Fibroblast of skin of left biceps (primary cell): Measurements from ENCODE around the gene PIP5K1A.
A peak's percentile ranks its signal among the peaks of the same experiment; 100 is the strongest.
"Not testable (repeated sequence)": the region's sequence is repeated elsewhere in the genome, so short reads cannot be mapped to it uniquely, and the experiment has no call there.

Experiments
- DNase-seq, 2 experiments: peaks; one replicate each; pipeline ENCODE4 v3.0.0-alpha.2; 2013; ENCODE audit warnings: low read depth in 2 of 2

PIP5K1A gene

DNA sequence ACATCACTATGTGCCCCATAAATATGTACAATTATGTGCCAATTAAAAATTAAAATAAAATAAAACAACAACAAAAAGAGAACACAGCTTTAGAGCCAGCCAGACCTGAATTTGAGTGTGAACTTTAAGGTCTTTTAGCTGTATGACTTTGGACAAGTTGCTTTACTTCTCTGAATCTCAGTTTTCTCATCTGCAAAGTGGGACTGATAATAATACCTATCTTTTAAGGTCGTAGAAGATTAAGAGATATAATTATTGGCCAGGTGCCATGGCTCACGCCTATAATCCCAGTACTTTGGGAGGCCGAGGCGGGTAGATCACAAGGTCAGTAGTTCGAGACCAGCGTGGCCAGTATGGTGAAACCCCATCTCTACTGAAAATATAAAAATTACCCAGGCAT lies 5.0 kb upstream of the PIP5K1A start:
- DNase-seq: no peak

DNA sequence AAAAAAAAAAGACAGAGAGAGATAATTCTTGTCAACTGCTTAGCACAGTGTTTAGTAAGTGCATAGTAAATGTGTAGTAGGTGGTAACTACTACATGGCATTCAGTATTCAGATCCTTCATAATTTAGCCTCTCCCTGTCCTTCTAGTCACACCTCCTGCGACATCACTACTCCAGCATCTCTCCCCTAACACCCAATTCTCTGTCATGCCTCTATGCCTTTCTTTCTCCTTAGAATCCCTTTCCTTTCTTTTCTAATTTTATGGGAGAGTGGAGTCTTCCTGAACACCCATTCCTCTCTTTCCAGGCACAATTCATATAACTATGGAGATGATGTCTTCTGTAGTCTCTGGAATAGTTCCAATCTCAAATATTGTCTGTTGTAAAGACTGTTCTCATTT lies 4.5 kb upstream of the PIP5K1A start:
- DNase-seq: no peak

DNA sequence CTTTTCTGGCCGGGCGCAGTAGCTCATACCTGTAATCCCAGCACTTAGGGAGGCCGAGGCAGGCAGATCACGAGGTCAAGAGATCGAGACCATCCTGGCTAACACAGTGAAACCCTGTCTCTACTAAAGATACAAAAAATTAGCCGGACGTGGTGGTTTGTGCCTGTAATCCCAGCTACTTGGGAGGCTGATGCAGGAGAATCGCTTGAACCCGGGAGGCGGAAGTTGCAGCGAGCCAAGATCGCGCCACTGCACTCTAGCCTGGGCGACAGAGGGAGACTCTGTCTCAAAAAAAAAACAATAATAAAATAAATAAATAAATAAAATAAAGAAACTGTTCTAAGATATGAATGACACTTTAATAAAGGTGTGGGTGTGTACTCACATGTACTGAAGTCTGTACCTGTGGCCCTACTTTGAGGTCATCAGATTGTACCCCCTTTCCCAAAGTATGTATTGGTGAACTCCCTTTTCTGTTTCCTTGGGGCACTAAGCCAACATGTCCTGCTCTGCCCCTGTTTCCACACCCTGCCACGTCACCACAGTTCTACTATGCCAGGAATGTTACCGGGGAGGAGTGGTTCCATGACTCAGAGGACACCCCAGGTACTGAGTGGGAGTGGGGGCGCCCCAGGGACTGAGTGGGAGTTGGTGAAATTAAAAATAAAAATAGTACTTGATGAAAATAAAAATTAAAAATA lies 3.3 kb upstream of the PIP5K1A start:
- peak; percentile 69 to 75 for DNase-seq

DNA sequence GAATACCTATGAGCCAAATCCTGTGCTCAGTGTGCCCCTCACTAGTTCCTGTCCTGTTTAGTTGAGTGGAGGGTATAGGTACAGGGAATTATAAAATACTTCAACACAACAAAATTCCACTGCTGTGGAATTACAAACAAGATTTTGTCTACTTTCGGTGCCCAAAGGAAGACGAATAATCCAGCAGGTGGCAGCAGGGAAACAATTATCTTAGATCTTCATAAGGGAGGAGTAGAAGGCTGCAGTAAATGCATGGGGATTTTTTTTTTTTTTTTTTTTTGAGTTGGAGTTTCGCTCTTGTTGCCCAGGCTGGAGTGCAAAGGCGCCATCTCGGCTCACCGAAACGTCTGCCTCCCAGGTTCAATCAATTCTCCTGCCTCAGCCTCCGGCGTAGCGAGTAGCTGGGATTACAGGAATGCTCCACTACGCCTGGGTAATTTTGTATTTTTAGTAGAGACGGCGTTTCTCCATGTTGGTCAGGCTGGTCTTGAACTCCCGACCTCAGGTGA lies 2.0 kb upstream of the PIP5K1A start:
- DNase-seq: peak; percentile 73

DNA sequence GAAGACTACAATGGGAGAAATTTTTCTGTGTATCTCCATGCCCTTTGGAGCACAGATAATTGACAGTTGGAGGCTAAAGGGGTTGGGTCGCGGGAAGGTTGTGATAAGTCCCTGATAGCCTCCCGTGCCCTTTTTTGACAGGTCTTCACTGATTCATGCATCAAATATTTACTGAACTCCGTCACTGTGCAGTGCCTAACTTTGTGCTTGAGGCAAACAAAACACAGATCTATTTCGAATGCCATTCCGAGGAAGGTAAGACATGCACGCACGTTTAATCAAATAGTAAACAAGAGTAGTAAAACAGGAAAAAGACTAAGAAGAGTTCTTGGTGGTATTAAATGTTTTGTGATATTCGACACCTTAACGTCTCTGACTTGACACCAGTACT lies 494 bp upstream of the PIP5K1A start:
- no peak for DNase-seq

DNA sequence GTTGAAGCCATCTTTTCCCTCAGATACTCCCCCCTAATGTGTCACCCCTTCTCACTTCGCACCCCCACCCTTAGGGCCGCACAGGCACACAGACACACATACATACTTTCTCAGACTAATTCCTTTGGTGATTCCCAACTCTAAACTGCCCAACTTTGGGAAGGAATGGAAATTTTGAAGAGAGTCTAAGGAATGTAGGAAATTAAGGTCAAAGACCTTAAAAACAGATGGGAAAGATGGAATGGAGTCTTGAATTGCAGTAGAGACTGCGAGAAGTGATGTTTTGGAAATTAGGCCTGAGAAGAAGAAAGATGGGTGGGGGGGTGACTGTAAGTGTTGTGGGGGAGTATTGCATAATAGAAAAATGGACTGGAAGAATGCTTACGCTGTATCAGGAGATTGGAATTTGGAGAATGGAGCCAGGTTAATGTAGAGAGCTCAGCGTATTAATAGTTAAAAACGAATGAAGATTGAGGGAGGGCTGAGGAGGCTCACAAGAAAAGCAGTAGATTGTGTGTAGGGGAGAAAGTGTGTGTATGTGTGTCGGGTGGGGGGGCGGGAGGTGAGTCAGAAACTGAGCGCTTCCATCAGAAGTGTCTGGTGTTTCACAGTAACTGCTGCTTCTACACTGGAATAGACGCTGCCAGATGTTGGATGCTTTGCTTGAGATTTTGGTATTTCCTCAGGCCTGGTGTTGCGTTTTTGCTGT lies 1.7 kb downstream of the PIP5K1A start:
- peak; percentile 92 to 95 for DNase-seq

DNA sequence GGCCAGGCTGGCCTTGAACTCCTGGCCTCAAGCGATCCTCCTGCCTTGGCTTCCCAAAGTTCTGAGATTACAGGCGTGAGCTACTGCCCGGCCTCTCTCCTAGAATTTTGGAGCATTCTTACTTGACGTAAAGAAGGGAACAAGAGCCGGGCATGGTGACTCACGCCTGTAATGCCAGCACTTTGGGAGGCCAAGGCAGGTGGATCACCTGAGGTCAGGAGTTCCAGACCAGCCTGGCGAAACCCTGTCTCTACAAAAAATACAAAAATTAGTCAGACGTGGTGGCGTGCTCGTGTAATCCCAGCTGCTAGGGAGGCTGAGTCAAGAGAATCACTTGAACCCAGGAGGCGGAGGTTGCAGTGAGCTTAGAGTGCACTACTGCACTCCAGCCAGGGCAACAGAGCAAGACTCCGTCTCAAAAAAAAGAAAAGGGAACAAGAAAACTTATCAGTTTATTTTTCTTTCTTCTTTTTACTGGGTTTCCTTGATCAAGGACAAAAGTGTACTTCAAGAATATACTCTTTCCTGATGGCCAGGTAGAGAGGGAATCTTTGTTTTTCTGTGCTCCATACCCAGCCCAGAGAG lies 7.1 kb downstream of the PIP5K1A start:
- DNase-seq: not testable (repeated sequence)

DNA sequence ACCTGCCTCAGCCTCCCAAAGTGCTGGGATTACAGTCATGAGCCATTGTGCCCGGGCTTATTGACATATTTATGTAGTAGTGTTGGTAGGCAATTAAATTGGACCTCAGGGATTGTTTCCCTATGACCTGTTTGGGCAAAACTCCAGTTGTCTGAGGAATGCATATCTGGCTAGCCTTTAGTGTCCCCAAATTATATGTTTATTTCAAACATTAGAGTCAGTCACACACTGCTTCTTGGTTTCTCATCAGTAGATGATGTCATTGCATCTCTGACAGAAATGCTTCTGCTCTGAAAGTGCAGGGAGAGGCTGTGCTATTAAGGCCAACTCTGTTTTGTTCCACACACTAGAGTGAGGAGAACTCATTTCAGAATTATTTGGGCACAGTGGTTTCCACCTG lies 12.5 kb downstream of the PIP5K1A start:
- no peak for DNase-seq

DNA sequence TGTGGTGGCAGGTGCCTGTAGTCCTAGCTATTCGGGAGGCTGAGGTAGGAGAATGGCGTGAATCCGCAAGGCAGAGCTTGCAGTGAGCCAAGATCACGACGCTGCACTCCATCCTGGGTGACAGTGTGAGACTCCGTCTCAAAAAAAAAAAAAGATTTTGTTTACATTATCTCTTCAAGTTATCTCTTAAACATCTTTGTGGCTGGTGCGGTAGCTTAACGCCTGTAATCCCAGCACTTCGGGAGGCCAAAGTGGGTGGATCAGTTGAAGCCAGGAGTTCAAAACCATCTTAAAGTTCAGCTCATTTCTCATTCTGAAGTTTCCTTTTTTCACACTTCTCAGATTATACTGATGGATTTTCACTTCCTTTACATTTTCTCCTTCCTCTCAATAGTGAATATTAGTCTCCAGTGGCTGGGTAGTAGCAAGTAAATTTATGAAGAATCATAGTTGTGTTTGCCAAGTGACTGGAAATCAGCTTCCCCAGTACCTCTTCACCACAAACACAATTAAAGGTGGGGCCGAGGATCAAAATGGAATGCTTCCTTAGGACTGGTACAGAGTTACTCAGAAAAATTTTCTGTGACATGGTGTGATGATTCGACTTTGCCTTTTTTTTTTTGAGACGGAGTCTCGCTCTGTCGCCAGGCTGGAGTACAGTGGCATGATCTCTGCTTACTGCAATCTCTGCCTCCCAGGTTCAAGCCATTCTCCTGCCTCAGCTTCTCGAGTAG lies 13.8 kb downstream of the PIP5K1A start:
- DNase-seq: no peak

DNA sequence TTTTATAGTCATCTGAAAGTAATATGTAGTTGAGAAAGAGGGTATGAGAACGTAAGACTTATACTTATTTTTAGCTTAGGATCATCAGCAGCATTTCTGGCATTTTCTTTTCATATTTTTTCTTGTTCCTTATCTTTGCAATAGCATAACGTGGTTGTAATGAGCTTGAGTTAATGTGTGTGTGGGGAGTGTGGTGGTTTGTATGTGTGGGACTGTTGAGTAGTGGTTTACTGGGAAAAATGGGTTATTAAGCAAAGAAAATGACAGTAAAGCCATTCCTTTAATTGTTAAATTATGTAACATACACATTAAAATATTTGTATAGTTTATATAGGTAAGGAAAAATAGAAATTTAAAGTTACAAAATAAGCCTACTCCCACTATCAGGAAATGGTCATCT lies 15.2 kb downstream of the PIP5K1A start:
- DNase-seq: no peak

DNA sequence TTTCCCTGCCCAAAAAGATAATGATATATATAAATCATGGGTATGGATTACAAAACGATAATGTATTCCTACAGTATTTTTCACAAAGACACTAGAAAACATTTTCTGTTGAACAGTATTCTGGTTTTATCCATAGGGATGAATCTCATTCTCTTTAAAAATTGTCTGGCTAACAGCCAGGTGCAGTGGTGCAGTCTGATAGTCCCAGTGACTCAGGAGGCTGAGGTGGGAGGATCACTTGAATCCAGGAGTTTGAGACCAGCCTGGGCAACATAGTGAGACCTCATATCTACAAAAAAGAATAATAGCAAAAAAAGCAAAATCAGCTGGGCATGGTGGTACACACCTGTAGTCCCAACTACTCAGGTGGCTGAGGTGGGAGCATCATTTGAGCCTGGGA lies 23.3 kb downstream of the PIP5K1A start:
- no peak for DNase-seq

DNA sequence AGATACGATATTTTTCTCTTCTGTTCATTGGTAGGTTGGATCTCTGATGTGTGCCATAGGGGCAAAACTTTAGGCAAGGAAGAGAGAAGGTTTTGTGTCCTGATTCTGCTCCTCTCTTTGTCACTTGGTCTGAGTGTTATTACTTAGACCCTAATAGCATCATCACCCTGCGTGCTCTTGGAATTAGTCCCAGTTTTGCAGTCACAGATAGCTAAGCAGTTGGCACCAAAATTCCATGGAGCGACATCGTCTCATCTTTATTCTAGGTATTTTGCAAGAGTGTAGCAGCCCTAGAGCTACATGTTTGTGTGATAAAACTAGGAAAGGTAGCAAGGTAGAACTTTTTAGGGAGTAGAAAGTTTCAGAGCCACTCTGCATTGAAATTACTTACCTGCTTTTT lies 23.8 kb downstream of the PIP5K1A start:
- no peak for DNase-seq

DNA sequence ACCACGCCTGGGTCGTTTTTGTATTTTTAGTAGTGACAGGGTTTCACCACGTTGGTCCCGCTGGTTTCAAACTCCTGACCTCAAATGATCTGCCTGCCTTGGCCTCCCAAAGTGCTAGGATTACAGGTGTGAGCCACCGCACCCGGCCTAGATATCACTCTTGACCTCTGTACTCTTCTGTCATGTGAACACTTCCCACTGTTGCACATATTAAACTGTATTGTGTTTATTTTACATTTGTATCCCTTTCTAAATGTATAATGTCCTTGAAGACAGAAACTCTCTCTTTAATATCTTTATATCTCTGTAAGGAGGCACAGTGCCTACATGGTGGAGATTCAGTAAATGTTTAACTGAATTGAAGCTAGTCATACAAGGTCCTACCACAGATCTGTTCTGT lies 36.9 kb downstream of the PIP5K1A start:
- DNase-seq: no peak

DNA sequence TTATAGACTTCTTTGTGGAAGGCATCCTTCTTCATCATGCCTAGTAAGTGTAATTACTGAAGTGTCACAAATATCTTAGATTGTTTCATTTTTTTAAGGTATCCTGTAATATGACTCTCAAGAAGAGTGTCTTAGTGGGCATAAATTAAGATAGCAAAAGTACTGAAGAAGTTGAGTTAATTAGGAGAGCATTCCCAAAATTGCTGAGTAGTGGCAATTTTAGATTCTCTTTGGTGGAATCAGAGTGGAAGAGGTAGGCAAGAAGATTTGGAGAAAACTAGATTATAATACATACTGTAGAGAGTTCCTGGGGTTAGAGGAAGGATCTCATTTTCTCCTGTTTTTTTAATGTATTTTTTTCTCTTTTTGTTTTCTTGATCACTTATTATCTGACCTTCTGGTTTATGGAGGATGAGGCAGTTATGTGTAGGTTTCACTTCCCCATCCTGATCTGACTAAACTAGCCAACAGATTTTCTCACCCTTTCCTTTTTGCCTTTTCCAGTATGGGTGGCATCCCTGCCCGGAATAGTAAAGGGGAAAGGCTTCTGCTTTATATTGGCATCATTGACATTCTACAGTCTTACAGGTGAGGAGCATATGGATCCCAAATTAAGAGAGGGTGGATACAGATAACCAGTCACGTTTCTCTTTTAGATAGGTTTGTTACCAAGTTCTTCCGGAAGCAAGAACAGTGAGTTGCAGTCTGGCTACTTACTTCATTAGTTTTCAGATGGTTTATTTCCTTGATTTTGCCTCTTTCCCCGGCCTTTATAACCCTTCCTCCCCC lies 39.5 kb downstream of the PIP5K1A start:
- no peak for DNase-seq

DNA sequence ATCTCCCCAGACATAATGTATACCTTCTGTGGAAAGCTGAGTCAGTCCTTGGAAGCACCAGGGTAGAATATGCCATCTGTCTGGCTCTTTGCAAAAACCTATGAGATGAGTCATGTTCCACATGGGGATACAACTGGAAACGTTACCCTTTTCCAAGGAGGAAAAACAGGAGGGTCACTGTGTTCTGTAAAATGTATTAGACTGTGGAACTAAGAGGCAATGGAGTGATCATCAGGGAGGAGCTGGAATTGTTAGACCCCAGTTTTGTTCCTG lies 40.1 kb downstream of the PIP5K1A start:
- peak; percentile 77 to 78 for DNase-seq

DNA sequence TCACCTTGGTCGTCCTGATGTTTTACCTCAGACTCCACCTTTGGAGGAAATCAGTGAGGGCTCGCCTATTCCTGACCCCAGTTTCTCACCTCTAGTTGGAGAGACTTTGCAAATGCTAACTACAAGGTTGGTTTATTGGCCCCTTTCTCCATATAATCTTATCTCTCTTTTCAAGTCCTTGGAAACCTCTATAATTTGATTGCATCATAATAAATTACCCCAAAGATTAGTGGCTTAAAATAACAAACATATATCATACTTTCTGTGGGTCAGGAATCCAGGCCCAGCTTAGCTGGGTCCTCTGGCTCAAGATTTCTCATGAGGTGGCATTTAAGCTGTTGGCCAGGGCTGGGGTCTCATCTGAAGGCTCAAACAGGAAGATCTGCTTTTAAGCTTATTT lies 44.1 kb downstream of the PIP5K1A start:
- DNase-seq: no peak

DNA sequence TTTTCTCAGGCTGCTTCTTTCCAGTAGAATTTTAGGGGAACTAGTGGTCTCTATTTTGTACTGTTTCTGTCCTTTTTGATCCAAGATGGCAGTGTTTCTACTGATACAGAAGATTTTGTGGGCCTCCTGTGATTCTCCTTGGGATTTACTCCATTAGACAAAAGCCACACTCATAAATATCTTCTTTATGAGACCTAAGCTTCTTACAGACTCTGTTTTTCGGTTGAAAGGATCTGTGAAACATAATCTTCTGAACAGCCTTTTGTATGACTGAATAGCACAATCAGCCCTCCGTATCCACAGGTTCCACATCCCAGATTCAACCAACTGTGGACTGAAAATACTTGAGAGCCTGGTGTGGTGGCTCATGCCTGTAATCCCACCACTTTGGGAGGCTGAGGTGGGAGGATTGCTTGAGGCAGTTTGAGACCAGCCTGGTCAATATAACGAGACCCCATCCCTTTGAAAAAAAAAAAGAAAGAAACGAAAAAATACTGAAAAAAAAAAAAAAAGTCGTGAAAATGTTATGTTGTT lies 45.4 kb downstream of the PIP5K1A start:
- no peak for DNase-seq

DNA sequence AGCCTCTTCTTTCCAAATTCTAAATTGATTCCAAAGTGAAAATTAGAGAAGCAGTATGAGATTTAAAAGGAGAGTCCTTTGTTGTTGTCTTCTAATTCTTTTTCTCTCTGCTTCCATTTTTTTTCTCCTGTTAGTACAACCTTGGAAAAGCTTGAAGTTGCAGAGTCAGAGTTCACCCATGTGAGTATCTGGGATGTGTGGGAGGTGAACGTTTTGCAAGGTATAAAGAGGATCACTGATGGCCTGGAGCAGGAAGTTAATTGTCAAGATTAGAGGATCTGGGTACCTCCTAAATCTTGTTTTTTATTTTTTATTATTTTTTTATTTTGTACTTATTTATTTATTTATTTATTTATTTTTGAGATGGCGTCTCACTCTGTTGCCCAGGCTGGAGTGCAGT lies 48.4 kb downstream of the PIP5K1A start:
- no peak for DNase-seq

DNA sequence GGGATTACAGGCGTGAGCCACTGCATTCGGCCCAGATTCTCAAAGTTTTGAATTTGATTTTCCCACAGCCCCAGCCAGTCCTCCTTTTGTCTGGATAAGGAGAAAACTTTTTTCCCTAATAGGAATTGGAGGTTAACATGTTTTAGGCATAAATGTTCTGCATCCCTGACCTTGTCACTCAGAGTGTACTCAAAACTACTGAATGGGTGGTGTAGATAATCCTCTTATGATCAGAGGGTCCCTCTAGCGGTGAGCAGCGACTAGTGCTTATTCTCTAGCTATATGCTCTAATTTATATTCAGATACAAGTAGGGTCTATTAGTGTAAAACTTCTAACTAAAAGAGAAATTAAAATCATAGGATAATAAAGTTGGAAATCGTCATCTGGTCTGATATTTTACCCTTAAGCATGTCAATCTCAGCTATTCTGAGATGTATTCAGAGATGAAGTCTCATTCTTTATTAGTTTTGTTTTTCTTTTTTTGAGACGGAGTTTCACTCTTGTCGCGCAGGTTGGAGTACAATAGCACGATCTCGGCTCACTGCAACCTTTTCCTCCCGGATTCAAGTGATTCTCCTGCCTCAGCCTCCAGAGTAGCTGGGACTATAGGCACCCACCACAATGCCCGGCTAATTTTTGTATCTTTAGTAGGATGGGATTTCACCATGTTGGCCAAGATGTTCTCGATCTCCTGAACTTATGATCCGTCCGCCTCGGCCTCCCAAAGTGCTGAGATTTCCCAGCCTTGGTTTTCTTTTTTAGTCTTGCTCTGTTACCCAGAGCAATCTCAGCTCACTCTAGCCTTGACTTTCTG lies 53.5 kb downstream of the PIP5K1A start:
- peak; percentile 16 to 33 for DNase-seq
